SK-N-DZ (cell line): ENCODE measurements around the gene LUC7L.
"Not testable (repeated sequence)": the region's sequence is repeated elsewhere in the genome, so short reads cannot be mapped to it uniquely, and the experiment has no call there.

ENCODE experiments used
- DNase-seq: peaks from one replicate; pipeline ENCODE4 v3.0.0-alpha.2; 2015; ENCODE audit warnings: low spot score

Gene LUC7L

DNA sequence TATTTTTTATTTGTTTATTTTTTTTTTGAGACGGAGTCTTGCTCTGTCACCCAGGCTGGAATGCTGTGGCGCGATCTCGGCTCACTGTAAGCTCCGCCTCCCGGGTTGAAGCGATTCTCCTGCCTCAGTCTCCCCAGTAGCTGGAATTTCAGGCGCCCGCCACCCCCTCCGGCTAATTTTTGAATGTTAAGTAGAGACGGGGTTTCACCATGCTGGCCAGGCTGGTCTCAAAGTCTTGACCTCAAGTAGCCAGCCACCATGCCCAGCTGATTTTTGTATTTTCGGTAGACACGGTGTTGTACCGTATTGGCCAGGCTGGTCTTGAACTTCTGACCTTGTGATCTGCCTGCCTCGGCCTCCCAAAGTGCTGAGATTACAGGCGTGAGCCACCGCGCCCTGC is 1.1 kb upstream of the LUC7L start:
- DNase-seq, result not testable (repeated sequence)

DNA sequence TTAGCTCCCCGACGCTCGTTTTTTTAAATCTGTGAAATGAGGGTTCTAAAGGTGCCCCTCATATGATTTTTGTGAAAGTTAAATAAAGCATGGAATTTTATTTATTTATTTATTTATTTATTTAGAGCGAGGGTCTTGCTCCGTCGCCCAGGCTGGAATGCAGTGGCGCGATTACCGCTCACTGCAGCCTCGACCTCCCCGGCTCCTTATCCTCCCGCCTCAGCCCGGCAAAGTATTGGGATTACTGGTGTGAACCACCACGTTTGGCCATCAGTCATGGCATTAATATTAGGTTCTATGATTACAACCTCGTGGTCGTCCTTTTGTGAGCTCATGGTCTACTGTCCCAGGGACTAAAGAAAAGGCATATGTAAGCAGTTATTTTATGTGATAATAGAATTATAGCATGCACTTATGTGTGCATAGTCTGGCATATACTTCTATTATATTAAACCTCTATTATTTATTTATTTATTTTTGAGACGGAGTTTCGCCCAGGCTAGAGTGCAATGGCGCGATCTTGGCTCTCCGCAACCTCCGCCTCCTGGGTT is 557 bp upstream of the LUC7L start:
- no peak for DNase-seq

DNA sequence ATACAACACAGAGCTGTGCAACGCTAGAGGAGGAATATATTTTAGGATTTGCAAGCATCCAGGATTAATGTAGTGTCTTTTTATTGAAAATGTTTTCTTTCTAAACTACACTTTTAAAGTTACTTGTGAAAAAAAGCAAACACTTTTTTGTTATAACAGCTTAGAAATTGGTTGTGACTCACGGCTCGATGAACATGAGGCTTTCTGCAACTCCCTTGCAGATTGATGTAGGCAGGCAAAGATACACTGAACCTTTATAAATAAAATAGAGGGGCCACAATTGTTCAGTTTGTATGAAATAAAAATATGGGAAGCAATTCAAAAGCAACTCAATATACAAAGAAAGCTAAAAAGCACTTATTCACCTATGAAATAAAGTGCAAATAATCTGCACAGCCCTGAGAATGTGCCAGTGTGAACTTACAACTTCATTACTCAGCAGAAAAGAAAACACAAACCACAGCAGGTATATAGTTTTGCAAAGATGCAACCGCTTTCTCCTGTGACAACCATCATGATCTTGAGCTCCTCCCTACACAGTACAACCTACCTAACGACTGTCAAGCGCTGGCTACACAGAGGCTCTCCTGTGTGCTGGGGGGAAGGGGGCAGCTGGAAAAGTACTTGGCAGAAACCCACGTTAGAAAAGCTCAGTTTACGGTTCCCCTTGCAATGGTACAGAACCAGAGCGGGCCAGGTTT is 948 bp downstream of the LUC7L start:
- no peak for DNase-seq

DNA sequence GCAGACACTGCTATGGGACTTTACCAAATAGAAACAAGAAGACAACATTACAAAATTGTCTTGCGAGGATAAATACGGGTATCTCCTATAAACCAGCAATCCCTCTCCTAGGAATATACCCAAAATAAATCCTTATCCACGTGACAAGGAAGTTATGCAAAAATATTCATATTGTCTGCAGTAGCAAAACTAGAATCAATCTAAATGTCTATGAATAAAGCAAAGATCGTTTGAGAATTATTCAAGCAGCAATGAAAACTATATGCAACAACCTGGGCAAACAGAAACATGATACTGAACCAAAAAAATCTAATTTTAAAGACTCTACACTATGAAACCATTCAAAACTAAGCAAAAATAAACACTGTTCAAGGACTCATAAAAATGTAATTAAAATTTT is 9.2 kb downstream of the LUC7L start:
- no peak for DNase-seq

DNA sequence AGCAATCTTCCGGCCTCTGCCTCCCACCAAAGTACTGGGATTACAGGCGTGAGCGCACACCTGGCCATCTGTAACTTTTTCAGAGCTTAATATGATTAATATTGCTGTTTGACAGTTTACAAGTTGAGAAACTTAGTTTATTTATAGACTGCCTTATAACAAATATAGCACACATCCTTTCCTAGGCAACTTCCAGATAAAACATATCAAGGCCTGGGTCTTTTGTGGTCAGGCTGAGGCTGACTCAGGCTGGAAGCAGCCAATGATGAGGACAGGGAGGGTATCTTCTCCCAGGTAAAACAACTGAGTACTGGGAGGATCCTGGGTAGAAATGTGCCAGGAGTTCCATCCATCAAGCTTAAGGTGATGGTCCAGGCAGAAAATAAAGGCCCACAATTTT is 16.2 kb downstream of the LUC7L start:
- no peak for DNase-seq

DNA sequence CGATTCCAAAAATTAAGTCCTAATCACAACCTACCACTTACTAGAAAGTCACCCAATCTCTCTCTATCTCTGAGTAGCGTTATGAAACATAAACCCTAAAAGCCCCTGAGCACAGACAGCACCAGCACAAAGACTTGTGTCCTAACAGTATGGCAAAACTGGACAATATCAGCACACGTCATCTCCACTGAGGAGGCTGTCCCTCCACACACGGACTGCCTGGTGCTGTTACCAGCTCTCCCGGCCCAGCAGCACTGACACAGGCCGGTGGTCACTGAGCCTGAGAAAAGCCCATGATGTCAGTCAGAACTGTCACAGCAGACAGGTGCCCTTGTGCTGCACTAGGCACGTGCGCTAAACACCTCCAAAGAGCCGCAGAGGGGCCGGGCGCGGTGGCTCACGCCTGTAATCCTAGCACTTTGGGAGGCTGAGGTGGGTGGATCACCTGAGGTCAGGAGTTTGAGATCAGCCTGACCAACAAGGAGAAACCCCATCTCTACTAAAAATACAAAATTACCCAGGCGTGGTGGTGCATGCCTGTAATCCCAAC is 17.5 kb downstream of the LUC7L start:
- DNase-seq, result not testable (repeated sequence)

DNA sequence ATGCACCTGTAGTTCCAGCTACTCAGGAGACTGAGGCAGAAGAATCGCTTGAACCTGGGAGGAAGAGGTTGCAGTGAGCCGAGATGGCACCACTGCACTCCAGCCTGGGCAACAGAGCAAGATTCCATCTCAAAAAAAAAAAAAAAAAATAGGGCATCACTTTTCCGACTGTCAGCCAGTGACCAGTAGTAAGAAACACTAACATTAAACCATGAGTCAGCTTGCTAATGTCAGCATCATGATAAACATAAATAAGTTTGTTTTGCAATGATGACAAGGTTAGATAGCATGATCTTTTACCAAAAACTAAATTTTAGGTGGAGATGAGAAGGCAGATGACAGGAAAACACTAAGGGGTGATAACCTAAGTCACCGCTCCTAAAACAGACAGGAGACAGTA is 19.9 kb downstream of the LUC7L start:
- DNase-seq, result not testable (repeated sequence)

DNA sequence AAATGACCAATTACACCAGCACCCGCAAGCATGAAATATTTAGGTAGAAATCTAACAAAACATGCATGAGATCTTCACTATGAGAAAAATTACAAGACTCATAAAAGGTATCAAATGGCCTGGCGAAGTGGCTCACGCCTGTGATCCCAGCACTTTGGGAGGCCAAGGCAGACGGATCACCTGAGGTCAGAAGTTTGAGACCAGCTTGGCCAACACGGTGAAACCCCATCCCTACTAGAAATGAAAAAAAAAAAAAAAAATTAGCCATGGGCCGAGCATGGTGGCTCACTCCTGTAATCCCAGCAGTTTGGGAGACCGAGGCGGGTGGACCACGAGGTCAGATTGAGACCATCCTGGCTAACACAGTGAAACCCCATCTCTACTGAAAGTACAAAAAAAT is 25.2 kb downstream of the LUC7L start:
- not testable (repeated sequence) for DNase-seq

DNA sequence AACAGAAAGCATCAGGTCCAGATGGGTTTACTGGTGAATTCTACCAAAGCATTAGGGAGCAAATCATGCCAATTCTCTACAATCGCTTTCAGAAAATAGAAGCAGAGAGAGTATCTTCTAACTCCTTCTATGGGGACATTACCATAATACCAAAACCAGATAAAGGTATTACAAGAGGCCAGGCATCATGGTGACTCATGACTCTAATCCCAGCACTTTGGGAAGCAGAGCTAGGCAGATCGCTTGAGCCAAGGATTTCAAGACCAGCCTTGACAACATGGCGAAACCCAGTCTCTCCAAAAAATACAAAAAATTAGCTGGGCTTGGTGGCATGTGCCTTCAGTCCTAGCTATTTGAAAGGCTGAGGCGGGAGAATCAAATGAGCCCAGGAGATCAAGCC is 26.0 kb downstream of the LUC7L start:
- DNase-seq, result no peak

DNA sequence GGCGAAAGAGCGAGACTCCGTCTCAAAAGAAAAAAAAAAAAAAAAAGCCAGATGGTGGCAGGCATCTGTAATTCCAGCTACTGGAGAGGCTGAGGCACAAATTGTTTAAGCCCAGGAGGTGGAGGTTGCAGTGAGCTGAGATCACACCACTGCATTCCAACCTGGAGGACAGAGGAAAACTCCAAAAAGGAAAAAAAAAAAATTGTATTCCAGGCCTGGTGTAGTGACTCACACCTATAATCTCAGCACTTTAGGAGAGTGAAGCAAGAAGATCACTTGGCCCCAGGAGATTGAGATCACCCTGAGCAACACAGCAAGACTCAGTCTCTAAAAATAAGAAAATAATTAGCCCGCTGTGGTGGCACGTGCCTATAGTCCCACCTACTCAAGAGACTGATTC is 28.9 kb downstream of the LUC7L start:
- no peak for DNase-seq

DNA sequence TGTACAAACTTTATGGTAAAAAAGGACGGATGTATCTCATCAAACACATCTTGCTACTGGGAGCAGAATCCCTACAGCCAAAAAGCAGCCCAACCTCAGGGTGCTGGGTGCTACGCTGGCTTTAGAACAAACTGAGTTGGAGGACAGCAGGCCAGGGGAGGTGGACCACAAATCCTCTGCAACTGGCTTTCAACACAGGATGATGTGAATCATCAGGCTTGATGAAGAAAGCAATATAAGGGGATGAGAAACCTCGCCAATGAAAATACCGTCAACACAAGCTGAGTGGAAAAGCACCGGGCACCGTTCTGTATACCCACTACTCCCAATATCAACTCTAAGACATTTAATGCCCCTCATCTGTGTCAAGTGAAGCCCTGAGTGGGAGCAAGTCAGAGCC is 34.7 kb downstream of the LUC7L start:
- no peak for DNase-seq

DNA sequence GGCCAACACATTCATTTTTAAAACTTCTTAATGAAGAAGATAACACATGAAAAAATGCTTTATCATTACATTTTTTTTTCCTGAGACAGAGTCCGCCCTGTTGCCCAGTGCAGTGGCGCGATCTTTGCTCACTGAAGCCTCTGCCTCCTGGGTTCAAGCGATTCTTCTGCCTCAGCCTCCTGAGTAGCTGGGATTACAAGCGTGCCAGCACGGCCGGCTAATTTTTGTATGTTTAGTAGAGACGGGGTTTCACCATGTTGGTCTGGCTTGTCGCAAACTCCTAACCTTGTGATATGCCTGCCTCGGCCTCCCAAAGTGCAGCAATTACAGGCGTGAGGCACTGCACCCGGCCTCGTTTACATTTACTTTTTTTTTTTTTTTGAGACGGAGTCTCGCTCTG is 35.8 kb downstream of the LUC7L start:
- no peak for DNase-seq

DNA sequence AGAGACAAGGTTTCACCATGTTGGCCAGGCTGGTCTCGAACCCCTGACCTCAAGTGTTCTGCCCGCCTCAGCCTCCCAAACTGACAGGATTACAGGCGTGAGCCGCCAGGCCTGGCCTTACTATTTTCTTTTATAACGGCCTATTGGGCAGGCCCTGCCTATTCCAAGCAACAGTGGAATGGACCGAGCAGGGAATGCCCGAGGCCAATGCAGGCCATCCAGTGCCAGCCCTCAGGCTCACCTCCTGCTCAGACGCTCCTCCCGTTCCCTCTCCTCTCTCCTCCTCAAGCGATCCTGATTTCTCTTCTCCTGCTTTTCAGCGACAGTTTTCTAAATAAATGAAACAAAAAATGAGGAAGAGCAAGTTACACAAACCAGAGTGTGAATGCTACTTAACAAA is 36.6 kb downstream of the LUC7L start:
- DNase-seq, result no peak

DNA sequence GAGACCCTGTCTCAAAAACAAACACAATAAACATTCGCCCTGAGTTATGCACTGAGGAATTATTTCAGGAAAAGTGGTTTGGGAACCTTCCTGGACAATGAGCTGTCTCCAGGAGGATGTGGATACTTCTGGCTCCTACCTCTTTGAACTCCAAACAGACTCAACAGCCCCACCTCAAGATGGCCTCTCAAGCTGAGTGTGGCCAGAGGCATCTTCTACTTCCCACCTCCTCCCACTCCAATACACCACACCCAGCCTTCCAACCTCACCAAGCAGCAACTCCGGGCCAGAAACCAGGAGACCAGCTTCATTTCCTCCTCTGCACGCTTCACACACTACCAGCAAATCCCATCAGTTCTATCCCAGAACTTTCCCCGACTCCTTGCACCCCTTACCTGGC is 37.4 kb downstream of the LUC7L start:
- DNase-seq, result no peak

DNA sequence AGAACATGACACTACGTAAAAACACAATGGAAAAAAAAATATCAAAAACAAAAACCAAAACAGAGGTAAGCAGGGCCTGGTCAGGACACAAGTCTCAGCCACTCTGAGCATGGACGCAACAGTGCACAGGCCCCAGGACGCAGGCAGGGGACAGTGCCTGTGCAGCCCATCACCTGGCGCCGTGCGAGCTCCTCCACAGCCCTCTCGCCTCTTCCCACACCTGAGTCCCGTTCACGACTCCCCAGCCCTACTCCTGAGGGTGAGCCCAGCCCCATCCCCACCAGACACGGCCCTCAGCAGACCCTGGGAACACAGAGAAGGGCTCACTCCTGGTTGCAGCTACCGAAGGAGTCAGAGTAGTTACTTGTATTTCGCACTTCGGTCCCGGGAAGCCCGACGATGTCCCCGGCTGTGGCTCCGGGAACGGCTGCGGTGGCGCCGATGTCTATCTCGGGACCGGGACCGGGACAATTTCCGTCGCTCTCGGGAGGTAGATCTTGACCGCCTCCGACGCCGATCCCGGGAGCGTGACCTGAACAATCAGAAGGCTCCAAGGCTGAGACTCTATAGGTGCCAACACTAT is 39.6 kb downstream of the LUC7L start:
- no peak for DNase-seq

DNA sequence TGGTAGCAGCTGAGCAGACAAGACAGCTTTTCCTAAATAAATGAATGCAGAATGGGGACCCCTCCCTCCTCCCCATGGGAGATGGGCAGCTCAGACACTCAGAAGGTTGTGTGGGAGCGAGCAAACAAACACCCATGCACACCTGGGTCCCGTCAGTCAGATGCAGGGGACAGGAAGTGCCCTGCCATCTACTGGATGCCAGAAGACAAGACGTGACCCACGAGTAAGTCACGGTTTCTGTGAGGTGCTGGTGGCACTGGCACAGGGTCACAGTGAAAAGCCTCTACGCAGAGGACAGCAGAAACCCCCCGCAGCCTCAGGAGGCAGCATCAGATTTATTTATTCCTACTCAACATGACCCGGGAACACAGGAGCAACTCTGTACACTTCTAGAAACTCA is 40.6 kb downstream of the LUC7L start:
- no peak for DNase-seq

DNA sequence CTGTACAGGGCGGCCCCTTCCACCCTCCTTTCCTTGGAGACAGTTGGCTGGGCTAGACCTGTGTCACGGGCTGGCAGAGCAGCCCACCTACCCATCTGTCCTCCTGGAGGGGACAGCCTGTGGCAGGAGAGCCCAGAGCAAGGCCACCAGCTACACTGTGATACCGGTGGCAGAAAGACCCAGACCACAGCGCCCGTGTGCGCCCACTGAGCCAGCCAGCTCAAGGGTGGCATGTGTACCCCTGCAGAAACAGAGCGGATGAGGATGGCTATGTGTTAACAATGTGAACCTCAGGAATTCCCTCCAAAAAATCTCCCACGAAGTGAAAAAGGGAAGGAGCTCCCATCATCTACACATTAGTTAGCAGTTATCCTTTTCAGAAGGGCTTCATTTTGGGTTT is 41.9 kb downstream of the LUC7L start:
- no peak for DNase-seq

DNA sequence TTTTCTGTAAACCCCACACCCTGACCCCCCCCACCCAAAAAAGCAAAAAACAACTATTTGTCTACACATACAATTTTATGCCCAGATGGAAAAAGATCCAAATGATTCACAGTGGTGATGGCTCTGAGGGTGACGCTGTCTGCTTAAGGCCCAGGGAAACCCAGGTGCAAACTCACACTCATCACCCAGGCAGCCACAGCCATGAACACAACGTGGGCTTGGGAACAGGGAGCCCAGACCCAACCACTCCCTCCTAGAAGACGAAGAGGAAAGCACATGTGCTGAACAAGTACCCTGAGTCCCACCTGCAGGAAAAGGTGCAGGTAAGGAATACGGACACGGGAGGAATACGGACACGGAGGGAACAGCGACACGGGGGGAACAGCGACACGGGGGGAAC is 43.6 kb downstream of the LUC7L start:
- DNase-seq, result no peak

DNA sequence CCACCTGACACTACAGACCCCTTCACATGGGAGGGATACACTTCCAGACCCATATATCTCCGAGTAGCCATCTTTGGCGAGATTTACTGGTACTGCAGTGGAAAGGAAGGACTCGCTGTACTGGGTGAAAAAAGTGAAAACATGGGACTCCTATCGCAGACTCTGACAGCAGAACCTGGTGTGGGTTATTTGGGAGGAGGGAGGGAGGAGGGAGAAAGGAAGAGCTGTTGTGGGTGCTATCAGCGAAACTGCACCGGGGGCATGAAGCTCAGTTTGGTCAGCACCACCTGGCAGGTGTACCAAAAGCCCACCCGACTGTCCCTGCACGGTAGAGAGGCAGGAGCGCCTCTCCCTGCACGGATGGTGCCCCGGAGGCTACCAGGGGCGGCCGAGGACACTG is 44.0 kb downstream of the LUC7L start:
- no peak for DNase-seq

DNA sequence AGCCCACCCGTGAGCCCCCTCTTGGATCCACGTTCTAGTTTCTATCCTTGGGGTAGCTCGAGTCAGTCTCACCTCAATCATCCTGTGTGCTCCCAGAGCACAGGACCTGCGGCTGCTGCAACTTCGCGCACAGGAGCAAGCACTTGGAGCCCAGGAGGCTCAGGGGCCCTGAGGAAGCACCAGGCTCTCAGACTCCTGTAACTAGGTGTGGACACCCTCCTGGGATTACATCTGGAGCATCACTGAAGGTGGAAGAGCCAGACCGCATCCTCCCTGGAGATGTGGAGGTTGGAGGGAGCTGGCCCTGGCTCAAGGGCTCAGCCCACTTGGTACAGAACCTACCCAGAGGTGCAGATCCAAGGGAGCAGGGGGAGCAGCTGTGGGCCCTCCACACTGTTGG is 46.2 kb downstream of the LUC7L start:
- DNase-seq, result no peak

DNA sequence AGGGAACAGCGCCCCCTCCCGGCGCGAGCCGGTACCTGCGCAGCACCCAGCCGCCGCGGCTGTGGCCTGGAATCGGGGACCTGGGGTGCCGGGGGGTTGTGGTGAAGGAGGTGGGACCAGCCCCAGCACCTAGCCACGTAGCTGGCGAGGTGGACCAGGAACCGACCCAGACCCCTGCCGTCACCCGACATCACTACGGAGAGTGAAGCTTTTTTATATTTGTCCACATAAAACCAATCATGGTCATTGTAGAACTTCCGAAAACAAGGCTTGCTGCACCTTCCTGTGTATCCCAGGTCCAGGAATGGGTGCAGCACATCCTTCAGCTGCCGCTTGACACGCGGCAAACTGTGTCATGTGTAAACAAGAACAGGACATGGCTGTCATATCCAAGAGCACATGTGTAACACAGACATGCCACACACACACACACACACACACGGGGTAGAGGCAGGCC is 47.7 kb downstream of the LUC7L start:
- DNase-seq, result no peak

DNA sequence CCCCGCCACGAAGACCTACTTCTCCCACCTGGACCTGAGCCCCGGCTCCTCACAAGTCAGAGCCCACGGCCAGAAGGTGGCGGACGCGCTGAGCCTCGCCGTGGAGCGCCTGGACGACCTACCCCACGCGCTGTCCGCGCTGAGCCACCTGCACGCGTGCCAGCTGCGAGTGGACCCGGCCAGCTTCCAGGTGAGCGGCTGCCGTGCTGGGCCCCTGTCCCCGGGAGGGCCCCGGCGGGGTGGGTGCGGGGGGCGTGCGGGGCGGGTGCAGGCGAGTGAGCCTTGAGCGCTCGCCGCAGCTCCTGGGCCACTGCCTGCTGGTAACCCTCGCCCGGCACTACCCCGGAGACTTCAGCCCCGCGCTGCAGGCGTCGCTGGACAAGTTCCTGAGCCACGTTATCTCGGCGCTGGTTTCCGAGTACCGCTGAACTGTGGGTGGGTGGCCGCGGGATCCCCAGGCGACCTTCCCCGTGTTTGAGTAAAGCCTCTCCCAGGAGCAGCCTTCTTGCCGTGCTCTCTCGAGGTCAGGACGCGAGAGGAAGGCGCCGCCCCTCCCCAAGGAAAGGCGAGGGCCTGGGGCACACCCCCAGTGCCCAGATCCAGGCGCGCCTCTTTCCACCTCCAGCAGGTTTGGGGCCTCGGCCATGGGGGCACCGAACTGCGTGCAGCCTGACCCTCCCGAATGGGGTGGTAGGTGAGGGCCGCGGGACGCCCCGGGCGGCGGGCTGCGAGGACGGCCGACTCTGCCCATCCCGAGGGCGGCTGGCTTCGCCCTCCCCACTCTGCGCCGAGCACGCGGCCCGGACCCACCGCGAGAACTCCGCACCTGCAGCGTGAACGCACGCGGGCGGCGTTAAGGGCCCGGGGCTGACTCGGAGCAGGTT is 48.3 kb downstream of the LUC7L start:
- peak; percentile 86 for DNase-seq
